GM12891 (cell line): ENCODE measurements around the gene RNASEH2A.

Source experiments
- PAX5 ChIP-seq: IDR thresholded peaks from 2 replicates; pipeline ENCODE4 v1.6.1; 2011; ENCODE audit warnings: low read length, moderate library complexity, mild to moderate bottlenecking; ENCODE audit not compliant: insufficient read depth, severe bottlenecking
- POLR2A ChIP-seq: IDR thresholded peaks from 2 replicates; pipeline ENCODE4 v1.6.1; 2011; ENCODE audit warnings: low read depth, low read length, control low read depth
- POLR2AphosphoS5 ChIP-seq: IDR thresholded peaks from 2 replicates; pipeline ENCODE4 v1.6.1; 2011; ENCODE audit warnings: low read depth, low read length, control low read depth
- POU2F2 ChIP-seq: IDR thresholded peaks from 2 replicates; pipeline ENCODE4 v1.6.1; 2011; ENCODE audit warnings: low read depth, mild to moderate bottlenecking, control low read depth, low read length, moderate library complexity
- SPI1 ChIP-seq: IDR thresholded peaks from 2 replicates; pipeline ENCODE4 v1.6.1; 2011; ENCODE audit warnings: low read depth, low read length, control low read depth
- TAF1 ChIP-seq: IDR thresholded peaks from 2 replicates; pipeline ENCODE4 v1.6.1; 2011; ENCODE audit warnings: low read depth, low read length, control low read depth

GRCh38 chr19:12806242-12807081 is at the start of gene RNASEH2A:
- peak; percentile 56; the same call in 1 of the 2 replicates for TF ChIP-seq POLR2AphosphoS5
- no peak for TF ChIP-seq PAX5
- peak; percentile 67 for TF ChIP-seq POLR2A
- TF ChIP-seq TAF1: peak; percentile 56; the same call in 1 of the 2 replicates
- TF ChIP-seq SPI1: no peak
- TF ChIP-seq POU2F2: peak; percentile 60; the same call in 1 of the 2 replicates
